Fibroblast of pulmonary artery (primary cell): ENCODE measurements around the gene CAMTA1.

Experiments
- DNase-seq: peaks from one replicate; pipeline ENCODE4 v3.0.0-alpha.2; 2010; ENCODE audit warnings: low read depth
- H3K4me3 ChIP-seq: replicated peaks from 2 replicates; pipeline ENCODE4 v1.5.1; 2011; ENCODE audit warnings: low read depth, mild to moderate bottlenecking, control low read depth, low read length, moderate library complexity
- TF ChIP-seq, protein P1 (sequence below): IDR thresholded peaks from 2 replicates; pipeline ENCODE4 v1.5.1; 2011; ENCODE audit warnings: mild to moderate bottlenecking, control low read depth, low read length, inconsistent platforms; ENCODE audit errors: missing control alignments

Gene CAMTA1

DNA sequence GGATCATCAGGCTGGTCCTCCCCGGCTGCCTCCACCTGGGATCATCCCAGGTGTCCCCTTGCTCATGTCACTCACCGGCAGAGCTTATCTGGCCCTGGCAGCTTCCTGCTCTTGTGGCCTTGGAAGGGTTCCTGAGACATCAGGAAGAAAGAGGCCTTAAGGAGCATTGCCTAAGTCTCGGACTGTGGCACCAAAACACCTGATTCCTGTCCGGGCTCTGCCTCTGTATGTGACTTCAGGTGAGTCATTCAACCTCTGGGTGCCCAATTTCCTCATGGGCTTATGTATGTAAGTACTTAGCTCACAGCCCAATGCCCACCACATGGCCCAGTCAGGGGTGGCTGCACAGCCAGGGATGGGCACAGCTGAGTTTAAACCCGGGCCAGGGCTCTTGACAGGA lies 729.9 kb downstream of the CAMTA1 start:
- DNase-seq = no peak
- H3K4me3 ChIP-seq = no peak overlapping the region
- TF ChIP-seq, protein P1, sequence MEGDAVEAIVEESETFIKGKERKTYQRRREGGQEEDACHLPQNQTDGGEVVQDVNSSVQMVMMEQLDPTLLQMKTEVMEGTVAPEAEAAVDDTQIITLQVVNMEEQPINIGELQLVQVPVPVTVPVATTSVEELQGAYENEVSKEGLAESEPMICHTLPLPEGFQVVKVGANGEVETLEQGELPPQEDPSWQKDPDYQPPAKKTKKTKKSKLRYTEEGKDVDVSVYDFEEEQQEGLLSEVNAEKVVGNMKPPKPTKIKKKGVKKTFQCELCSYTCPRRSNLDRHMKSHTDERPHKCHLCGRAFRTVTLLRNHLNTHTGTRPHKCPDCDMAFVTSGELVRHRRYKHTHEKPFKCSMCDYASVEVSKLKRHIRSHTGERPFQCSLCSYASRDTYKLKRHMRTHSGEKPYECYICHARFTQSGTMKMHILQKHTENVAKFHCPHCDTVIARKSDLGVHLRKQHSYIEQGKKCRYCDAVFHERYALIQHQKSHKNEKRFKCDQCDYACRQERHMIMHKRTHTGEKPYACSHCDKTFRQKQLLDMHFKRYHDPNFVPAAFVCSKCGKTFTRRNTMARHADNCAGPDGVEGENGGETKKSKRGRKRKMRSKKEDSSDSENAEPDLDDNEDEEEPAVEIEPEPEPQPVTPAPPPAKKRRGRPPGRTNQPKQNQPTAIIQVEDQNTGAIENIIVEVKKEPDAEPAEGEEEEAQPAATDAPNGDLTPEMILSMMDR = no peak

DNA sequence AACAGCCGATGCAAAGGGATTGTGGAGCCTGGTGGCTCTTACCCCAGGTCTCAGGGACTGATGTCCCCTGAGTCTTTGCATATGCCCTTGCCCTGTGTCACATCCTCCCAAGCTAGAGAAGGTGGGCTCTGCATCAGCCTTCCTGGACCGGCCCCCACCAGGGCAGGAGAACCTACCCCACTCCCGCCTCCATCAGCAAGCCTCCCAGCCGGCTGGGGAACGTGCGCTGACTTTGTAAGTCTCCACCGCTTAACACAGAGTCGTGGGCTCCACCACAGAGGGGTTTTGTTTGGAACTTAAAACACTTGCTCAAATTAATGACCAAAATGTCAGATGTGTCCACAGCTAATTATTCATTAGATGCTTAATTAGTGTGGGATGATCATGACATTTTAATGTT lies 730.6 kb downstream of the CAMTA1 start:
- DNase-seq = no peak
- H3K4me3 ChIP-seq = no peak overlapping the region
- TF ChIP-seq, protein P1 = no peak

DNA sequence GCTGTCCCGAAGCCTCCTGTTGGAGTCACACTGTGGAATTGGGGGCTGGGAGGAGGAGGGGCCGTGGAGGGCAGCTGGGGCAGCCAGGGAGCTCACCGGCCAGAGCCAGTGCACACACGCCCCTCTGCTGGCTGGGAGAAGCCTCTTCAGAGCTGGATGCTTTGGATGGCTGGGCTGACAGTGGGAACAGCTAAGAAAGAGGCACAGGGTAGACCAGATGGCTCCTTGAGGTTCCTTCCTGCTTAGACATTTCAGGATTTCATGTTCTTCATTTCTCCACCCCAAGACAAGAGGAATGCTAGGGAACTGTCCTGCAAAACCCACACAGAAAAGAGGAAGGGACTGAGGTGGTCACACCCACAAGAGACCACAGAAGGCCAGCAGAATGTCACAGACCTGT lies 731.1 kb downstream of the CAMTA1 start:
- no peak overlapping the region for H3K4me3 ChIP-seq
- DNase-seq = peak; percentile 6
- TF ChIP-seq, protein P1 = no peak

DNA sequence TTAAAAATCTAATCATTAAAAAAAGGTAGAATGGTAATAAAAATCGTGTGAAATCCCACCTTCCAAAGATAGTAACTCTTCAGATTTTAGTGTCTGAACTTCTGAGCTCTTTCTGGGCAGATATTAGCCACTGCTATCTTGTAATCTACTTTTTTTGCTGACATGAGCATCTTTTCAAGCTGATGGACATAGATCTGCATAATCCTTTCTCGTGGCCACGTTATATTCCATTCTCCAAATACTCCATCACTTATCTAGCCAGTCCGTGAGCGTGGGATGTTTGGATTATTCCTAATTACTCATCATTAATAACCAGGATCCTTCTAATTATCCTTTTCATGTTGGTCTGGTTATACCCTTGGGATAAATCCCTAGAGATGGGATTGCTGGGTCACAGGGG lies 731.7 kb downstream of the CAMTA1 start:
- DNase-seq = no peak
- TF ChIP-seq, protein P1 = no peak
- H3K4me3 ChIP-seq = no peak overlapping the region

DNA sequence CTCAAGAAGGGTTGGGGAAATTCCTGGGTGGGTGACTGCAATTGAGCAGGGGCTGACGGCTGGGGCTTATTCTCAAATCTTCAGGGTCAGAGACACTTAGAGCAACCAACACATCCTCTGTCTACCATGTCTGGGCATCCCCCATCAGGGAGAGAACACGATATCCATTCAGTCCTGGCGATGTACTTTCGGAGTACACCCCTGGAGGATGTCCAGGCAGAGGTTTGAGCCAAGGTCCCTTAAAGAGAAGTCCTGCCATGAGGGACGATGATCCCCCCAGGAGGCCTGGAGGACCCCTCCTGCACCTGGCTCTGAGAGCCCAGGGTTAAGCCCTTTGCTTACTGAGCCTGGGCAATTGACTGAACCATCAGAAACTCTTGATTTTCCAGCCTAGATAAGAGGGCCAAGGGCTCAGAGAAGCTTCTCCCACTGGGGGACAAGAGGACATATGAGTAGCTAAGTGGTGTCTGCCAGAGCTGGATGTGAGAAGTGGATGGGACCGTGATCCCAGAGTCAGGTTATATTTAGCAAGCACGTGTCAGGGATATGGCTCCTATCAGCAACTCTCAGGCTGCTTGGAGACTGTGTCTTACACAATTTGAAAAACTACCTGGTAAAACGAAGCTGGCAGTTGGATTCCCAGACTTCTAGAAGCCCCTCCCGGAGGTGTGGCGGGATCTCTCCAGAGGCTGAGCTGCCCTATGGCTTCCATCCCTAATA lies 732.5 kb downstream of the CAMTA1 start:
- no peak overlapping the region for H3K4me3 ChIP-seq
- DNase-seq = no peak
- TF ChIP-seq, protein P1 = no peak

DNA sequence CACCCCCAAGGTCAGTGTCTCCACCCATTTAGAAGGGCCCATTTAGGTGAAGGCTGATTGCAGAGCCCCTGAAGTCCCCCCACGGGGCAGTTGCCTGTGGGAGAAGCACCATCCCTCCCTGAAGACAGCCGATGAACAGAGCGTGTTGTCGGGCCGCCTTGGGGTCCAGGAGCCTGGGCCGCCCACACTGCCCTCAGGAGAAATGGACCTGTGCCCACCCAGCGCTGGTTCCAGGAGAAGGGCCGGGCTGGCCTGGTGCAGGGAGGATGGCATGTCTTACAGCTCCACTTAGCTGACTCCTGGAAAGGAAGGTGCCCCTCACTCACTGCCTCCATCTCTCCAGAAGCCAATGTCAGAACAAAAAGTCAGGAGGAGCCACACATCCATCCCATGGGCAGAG lies 733.2 kb downstream of the CAMTA1 start:
- TF ChIP-seq, protein P1 = no peak
- no peak for DNase-seq
- no peak overlapping the region for H3K4me3 ChIP-seq

DNA sequence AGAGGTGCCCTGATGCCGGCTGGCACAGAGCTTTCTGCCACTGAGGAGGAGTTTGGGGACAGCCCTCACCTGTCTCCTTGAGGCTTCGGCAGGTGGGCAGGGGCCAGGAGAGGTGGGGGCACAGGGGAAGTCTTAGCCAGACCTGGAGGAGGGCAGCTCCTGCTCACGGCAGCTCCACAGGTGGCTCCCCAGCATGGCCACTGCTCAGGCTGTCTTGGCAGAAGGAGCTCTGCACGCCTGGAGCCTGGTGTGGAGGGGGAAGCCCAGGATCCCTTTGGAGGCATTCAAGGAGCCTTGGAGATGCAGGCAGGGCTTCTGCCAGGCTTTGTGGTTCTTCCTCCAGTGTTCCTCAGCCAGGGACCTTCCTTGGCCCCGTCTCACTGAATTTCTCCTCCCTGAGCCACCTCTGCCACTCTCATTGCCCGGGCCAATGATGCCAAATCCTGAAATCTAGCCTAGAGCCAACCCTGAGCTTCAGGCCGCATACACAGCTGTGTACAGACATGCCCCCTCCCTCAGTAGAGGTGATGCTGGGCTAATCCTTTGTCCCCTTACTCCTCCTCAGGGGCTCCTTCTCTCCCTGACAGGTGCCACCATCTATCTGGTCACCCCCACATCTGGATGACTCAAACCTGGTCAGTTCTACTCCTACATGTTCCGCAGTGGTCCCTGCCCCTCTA lies 734.1 kb downstream of the CAMTA1 start:
- no peak for DNase-seq
- no peak overlapping the region for H3K4me3 ChIP-seq
- TF ChIP-seq, protein P1 = no peak
